SU-DHL-6 (cell line): ENCODE results near the gene SLC19A1.
"Not testable (repeated sequence)": the region's sequence is repeated elsewhere in the genome, so short reads cannot be mapped to it uniquely, and the experiment has no call there.

ENCODE experiments used
- H2AFZ ChIP-seq: fragments of 200-600 bp; sonication (generic); 2 replicates; pipeline ENCODE4 v1.6.1; 2014; ENCODE audit warnings: low read depth, mild to moderate bottlenecking, moderate library complexity, mixed read lengths, antibody characterized with exemption, low read length; ENCODE audit not compliant: severe bottlenecking
- H3F3A ChIP-seq: fragments of 200-600 bp; shearing (Covaris generic); 2 replicates; pipeline ENCODE4 v1.6.0; 2016; ENCODE audit warnings: antibody characterized with exemption, mild to moderate bottlenecking; ENCODE audit not compliant: insufficient read depth
- H3K27ac ChIP-seq: fragments of 200-600 bp; sonication (generic); 2 replicates; pipeline ENCODE4 v1.5.1; 2016; ENCODE audit warnings: low read depth, mild to moderate bottlenecking, low read length, moderate library complexity, mixed read lengths
- H3K27me3 ChIP-seq: fragments of 200-600 bp; sonication (generic), shearing (Covaris generic); 2 replicates; pipeline ENCODE4 v1.6.0; 2014; ENCODE audit warnings: mild to moderate bottlenecking, low read length
- H3K36me3 ChIP-seq: fragments of 200-600 bp; sonication (generic); 2 replicates; pipeline ENCODE4 v1.6.1; 2014; ENCODE audit warnings: mild to moderate bottlenecking, low read length, mixed read lengths
- H3K4me2 ChIP-seq: fragments of 300-600, 200-600 bp; shearing (Covaris generic), sonication (generic); 2 replicates; pipeline ENCODE4 v1.6.0; 2014; ENCODE audit warnings: low read length, low read depth, mild to moderate bottlenecking; ENCODE audit not compliant: poor library complexity, severe bottlenecking
- H3K4me3 ChIP-seq: fragments of 200-600 bp; sonication (generic); 2 replicates; pipeline ENCODE4 v1.5.1; 2014; ENCODE audit warnings: antibody characterized with exemption, low read length, mild to moderate bottlenecking, mixed read lengths; ENCODE audit not compliant: insufficient read depth, poor library complexity, severe bottlenecking
- H3K79me2 ChIP-seq: fragments of 200-600 bp; sonication (generic); 2 replicates; pipeline ENCODE4 v1.6.1; 2014; ENCODE audit warnings: mild to moderate bottlenecking, low read length, moderate library complexity; ENCODE audit not compliant: insufficient read depth
- H3K9ac ChIP-seq: fragments of 200-600 bp; sonication (generic); 2 replicates; pipeline ENCODE4 v1.7.0; 2014; ENCODE audit warnings: mild to moderate bottlenecking, low read length
- H3K9me2 ChIP-seq: fragments of 200-600 bp; sonication (generic); replicated peaks from 2 replicates; pipeline ENCODE4 v1.6.1; 2014; ENCODE audit warnings: low read length; ENCODE audit not compliant: insufficient read depth
- H3K9me3 ChIP-seq: fragments of 200-600 bp; sonication (generic); 2 replicates; pipeline ENCODE4 v1.6.1; 2014; ENCODE audit warnings: low read length, mixed read lengths; ENCODE audit not compliant: insufficient read depth
- H4K20me1 ChIP-seq: fragments of 200-600 bp; sonication (generic); 2 replicates; pipeline ENCODE4 v1.6.1; 2014; ENCODE audit warnings: low read depth, mild to moderate bottlenecking, antibody characterized with exemption, low read length, moderate library complexity, mixed read lengths
- EZH2phosphoT487 ChIP-seq: fragments of 200-600 bp; sonication (generic), shearing (Covaris generic); conservative IDR thresholded peaks from 2 replicates; pipeline ENCODE4 v1.6.1; 2018; ENCODE audit warnings: mild to moderate bottlenecking, antibody characterized with exemption, low read length, moderate library complexity, mixed read lengths
- TF ChIP-seq, protein P1 (sequence below): fragments of 200-600 bp; sonication (generic); IDR thresholded peaks from one replicate; pipeline ENCODE4 v1.5.1; 2017; ENCODE audit warnings: antibody characterized with exemption, mild to moderate bottlenecking, low read length, moderate library complexity; ENCODE audit not compliant: insufficient read depth, poor library complexity, severe bottlenecking

The SLC19A1 gene

DNA sequence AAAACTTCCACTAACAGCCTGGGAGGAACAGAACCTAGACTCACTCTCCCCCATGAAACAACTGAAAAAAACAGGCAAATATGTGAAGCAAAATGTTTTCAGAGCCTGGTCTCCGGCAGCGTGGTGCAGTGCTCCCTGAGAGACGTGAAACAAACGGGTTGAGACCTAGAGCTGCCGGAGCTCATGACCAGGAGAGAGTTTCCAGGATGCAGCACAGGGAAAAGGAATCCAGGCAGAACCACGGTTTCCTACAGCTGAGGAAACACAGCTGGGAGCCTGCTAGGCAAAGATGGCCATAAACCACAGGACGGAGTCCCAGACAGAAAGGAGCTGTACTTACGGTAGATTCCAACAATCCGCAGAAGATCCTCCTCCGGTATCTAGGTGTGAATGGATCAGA, 20.2 kb upstream of the SLC19A1 start:
- no peaks in the 10 kb centered on the region for H4K20me1 ChIP-seq
- H2AFZ ChIP-seq: no peak overlapping the region
- H3K9ac ChIP-seq: no peak overlapping the region
- H3K79me2 ChIP-seq: no peaks in the 10 kb centered on the region
- TF ChIP-seq EZH2phosphoT487: no peak
- TF ChIP-seq, protein P1, sequence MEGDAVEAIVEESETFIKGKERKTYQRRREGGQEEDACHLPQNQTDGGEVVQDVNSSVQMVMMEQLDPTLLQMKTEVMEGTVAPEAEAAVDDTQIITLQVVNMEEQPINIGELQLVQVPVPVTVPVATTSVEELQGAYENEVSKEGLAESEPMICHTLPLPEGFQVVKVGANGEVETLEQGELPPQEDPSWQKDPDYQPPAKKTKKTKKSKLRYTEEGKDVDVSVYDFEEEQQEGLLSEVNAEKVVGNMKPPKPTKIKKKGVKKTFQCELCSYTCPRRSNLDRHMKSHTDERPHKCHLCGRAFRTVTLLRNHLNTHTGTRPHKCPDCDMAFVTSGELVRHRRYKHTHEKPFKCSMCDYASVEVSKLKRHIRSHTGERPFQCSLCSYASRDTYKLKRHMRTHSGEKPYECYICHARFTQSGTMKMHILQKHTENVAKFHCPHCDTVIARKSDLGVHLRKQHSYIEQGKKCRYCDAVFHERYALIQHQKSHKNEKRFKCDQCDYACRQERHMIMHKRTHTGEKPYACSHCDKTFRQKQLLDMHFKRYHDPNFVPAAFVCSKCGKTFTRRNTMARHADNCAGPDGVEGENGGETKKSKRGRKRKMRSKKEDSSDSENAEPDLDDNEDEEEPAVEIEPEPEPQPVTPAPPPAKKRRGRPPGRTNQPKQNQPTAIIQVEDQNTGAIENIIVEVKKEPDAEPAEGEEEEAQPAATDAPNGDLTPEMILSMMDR: no peak
- H3K4me2 ChIP-seq: no peak overlapping the region
- no peak overlapping the region for H3K27ac ChIP-seq
- no peaks in the 10 kb centered on the region for H3K9me3 ChIP-seq
- H3K27me3 ChIP-seq: no peaks in the 10 kb centered on the region; the same call in 1 of the 2 replicates
- H3K4me3 ChIP-seq: no peak overlapping the region
- H3K9me2 ChIP-seq: no peaks in the 10 kb centered on the region
- no peaks in the 10 kb centered on the region for H3K36me3 ChIP-seq
- H3F3A ChIP-seq: no peaks in the 10 kb centered on the region

DNA sequence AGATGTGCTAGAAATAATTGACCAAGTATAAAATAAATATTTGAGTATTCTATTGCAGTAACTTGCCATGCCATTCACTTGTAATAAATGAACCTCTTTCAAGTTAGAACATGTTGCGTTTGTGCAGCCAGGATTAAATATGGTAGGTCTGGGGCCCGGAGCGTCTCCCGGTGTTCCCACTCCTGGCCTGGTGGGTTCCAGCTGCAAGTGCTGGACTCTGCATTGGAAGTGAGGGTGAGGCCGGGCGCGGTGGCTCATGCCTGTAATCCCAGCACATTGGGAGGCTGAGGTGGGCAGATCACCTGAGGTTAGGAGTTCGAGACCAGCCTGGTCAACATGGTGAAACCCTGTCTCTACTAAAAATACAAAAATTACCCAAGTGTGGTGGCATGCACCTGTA, 19.0 kb upstream of the SLC19A1 start:
- not testable (repeated sequence) for H3K4me2 ChIP-seq, H3K9me2 ChIP-seq, H3K9me3 ChIP-seq, H3K27me3 ChIP-seq, H3K27ac ChIP-seq, H2AFZ ChIP-seq, H3K9ac ChIP-seq, H3K4me3 ChIP-seq, H4K20me1 ChIP-seq, H3K79me2 ChIP-seq, H3K36me3 ChIP-seq, H3F3A ChIP-seq

DNA sequence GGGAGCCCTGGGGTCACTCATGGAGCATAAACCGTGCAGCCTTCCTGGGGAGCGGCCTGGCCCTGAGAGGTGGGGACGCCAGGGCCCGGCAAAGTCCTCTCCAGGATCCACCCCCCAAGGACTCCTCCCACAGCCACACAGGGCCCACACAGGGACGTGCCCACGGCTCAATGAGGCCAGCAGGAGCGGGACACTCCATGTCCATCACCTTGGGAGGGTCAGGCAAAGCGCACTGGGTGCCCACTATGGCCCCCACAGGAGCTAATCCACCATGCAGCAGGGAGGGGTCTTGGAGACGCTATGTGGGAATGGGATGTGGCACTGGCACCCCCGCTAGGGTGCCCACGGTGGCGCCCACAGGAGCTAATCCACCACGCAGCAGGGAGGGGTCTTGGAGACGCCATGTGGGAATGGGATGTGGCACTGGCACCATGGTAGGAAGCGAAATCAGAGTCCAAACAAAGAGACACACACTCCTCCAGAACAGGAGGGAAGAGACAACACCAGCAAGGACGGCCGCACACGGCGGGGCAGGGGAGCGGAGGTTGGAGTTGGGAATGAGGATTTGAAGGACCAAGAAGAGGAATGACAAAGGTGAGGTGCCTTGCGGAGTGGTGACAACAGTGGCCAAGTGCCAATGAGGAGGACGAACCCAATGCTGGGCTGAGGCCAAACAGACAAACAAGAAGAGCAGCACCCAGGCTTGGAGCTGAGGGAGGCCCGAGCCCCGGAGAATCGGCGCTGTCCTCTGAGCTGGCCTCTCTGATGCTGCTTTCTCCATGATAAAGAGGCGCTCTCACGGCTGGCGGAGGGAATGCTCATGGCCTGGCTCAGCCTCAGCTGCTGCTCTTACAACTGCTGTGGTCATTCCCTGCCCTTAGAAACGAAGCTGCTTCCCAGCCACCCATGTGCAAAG, 18.1 kb upstream of the SLC19A1 start:
- Histone ChIP-seq H3K9me3 (no peaks in the 10 kb centered on the region), H3K9ac (no peak overlapping the region), H3K9me2 (no peaks in the 10 kb centered on the region), H3K27me3 (no peaks in the 10 kb centered on the region; the same call in 1 of the 2 replicates), H3K27ac (no peak overlapping the region), H3K36me3 (no peaks in the 10 kb centered on the region), H4K20me1 (no peaks in the 10 kb centered on the region), H3K4me2 (no peak overlapping the region), H3K4me3 (no peak overlapping the region), H2AFZ (no peak overlapping the region), H3K79me2 (no peaks in the 10 kb centered on the region), H3F3A (no peaks in the 10 kb centered on the region)
- no peak for TF ChIP-seq EZH2phosphoT487
- TF ChIP-seq, protein P1: no peak
